ENCODE data around the gene SYNE2. TPM values are rescaled to one million over a fixed set of nuclear protein-coding genes. Genes with fewer than 3 reads are reported as not detected.

SYNE2 gene
- total and polyA plus RNA-seq, 4 donors: 12.0 to 79.9 (median 19.5) TPM

DNA sequence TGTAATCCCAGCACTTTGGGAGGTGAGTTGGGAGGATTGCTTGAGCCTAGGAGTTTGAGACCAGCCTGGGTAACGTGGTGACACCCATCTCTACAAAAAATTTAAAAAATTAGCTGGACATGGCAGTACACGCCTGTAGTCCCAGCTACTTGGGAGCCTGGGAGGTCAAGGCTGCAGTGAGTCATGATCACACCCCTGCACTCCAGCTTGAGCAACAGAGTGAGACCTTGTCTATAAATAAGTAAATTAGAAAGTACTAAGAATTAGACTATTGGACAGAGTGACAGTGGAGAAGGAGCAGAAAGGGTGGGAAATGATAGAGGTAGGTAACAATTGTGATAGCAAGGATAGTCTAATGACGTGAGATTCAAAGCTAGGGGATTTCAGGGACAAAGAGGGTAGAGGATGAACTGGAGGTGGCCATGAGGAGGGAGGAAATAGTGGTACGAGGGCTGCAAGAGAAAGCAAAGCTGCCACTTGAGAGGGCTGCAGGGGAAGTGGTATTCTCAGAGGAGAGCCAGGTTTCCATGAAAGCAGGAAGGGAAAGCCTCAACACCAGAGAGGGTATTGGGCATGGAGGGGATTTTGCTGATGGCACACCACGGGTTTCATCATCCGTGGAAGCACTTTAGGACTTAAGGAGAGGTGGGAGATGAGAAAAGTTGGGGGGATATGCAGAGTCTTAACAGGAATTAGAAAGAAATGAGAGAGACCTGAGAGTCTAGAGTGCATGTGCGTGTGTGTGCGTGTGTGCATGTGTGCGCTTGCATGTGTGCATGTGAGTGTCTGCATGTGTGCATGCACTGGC is 85.6 kb downstream of the SYNE2 start:
- TF ChIP-seq RXRA (IDR thresholded peaks at IDR 0.05) (no peak), SP1 (IDR thresholded peaks at IDR 0.05) (no peak), HNF4G (IDR thresholded peaks at IDR 0.05) (no peak), FOXA1 (IDR thresholded peaks at IDR 0.05) (no peak), TAF1 (conservative IDR thresholded peaks at IDR 0.05) (no peak)
- TF ChIP-seq, protein P1, sequence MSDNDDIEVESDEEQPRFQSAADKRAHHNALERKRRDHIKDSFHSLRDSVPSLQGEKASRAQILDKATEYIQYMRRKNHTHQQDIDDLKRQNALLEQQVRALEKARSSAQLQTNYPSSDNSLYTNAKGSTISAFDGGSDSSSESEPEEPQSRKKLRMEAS (IDR thresholded peaks at IDR 0.05): no peak
- Histone ChIP-seq H3K36me3 (ENCODE audit: control insufficient read depth in 4 of 4, insufficient read depth in 3 of 4, low read depth in 1 of 4, low read length in 3 of 4) (peaks cover 0 to 7% (median 5%) of the 10 kb centered on the region in 4 donors), H3K27me3 (ENCODE audit: control insufficient read depth in 4 of 4, insufficient read depth in 4 of 4, low read length in 3 of 4) (no peaks in the 10 kb centered on the region), H3K4me1 (ENCODE audit: control insufficient read depth in 4 of 4, insufficient read depth in 4 of 4, low read length in 3 of 4) (no peaks in the 10 kb centered on the region), H3K9me3 (ENCODE audit: control insufficient read depth in 4 of 4, low read length in 3 of 4) (no peaks in the 10 kb centered on the region), H3K9ac (ENCODE audit: low read depth in 1 of 2, low read length in 2 of 2) (no peak overlapping the region), H3K4me3 (ENCODE audit: low read depth in 1 of 3, low read length in 3 of 3) (no peak overlapping the region), H3K27ac (ENCODE audit: low read depth in 1 of 2, low read length in 2 of 2) (no peak overlapping the region)
- WGBS: 83% methylated on average over 9 of the region's 9 CpGs
- no peak for DNase-seq (ENCODE audit: low spot score)

DNA sequence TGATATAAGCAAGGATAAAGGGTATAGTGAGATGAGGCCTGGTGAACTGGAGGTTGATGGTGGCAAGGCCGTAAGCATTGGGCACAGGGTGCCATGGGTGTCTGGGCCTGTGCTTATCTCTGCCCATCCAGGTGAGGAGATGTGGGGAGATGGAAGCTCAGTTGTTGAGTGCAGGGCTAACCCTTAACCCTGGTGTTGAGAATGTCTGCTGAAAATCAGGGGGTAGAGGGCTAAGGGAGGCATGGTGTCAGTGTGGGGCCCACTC is 86.1 kb downstream of the SYNE2 start:
- Histone ChIP-seq H3K36me3 (ENCODE audit: control insufficient read depth in 4 of 4, insufficient read depth in 3 of 4, low read depth in 1 of 4, low read length in 3 of 4) (peaks cover 0 to 7% (median 5%) of the 10 kb centered on the region in 4 donors), H3K9me3 (ENCODE audit: control insufficient read depth in 4 of 4, low read length in 3 of 4) (no peaks in the 10 kb centered on the region), H3K4me1 (ENCODE audit: control insufficient read depth in 4 of 4, insufficient read depth in 4 of 4, low read length in 3 of 4) (no peaks in the 10 kb centered on the region), H3K27ac (ENCODE audit: low read depth in 1 of 2, low read length in 2 of 2) (no peak overlapping the region), H3K9ac (ENCODE audit: low read depth in 1 of 2, low read length in 2 of 2) (no peak overlapping the region), H3K27me3 (ENCODE audit: control insufficient read depth in 4 of 4, insufficient read depth in 4 of 4, low read length in 3 of 4) (no peaks in the 10 kb centered on the region), H3K4me3 (ENCODE audit: low read depth in 1 of 3, low read length in 3 of 3) (no peak overlapping the region)
- TF ChIP-seq, protein P2, sequence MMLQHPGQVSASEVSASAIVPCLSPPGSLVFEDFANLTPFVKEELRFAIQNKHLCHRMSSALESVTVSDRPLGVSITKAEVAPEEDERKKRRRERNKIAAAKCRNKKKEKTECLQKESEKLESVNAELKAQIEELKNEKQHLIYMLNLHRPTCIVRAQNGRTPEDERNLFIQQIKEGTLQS (IDR thresholded peaks at IDR 0.05): no peak
- TF ChIP-seq RAD21 (IDR thresholded peaks at IDR 0.05) (no peak), EGR1 (IDR thresholded peaks at IDR 0.05; ENCODE audit: low read depth in 2 of 2) (no peak), FOXA1 (IDR thresholded peaks at IDR 0.05) (no peak), HNF4G (IDR thresholded peaks at IDR 0.05) (no peak), GABPA (IDR thresholded peaks at IDR 0.05 in 1 of 2, conservative IDR thresholded peaks at IDR 0.05 in 1 of 2) (no peak), SP1 (IDR thresholded peaks at IDR 0.05) (no peak), YY1 (IDR thresholded peaks at IDR 0.05) (no peak)
- TF ChIP-seq, protein P1 (IDR thresholded peaks at IDR 0.05): no peak
- TF ChIP-seq, protein P3, sequence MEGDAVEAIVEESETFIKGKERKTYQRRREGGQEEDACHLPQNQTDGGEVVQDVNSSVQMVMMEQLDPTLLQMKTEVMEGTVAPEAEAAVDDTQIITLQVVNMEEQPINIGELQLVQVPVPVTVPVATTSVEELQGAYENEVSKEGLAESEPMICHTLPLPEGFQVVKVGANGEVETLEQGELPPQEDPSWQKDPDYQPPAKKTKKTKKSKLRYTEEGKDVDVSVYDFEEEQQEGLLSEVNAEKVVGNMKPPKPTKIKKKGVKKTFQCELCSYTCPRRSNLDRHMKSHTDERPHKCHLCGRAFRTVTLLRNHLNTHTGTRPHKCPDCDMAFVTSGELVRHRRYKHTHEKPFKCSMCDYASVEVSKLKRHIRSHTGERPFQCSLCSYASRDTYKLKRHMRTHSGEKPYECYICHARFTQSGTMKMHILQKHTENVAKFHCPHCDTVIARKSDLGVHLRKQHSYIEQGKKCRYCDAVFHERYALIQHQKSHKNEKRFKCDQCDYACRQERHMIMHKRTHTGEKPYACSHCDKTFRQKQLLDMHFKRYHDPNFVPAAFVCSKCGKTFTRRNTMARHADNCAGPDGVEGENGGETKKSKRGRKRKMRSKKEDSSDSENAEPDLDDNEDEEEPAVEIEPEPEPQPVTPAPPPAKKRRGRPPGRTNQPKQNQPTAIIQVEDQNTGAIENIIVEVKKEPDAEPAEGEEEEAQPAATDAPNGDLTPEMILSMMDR (IDR thresholded peaks at IDR 0.05; ENCODE audit: low read depth, low read length, missing input control): no peak
- TF ChIP-seq, protein P4, sequence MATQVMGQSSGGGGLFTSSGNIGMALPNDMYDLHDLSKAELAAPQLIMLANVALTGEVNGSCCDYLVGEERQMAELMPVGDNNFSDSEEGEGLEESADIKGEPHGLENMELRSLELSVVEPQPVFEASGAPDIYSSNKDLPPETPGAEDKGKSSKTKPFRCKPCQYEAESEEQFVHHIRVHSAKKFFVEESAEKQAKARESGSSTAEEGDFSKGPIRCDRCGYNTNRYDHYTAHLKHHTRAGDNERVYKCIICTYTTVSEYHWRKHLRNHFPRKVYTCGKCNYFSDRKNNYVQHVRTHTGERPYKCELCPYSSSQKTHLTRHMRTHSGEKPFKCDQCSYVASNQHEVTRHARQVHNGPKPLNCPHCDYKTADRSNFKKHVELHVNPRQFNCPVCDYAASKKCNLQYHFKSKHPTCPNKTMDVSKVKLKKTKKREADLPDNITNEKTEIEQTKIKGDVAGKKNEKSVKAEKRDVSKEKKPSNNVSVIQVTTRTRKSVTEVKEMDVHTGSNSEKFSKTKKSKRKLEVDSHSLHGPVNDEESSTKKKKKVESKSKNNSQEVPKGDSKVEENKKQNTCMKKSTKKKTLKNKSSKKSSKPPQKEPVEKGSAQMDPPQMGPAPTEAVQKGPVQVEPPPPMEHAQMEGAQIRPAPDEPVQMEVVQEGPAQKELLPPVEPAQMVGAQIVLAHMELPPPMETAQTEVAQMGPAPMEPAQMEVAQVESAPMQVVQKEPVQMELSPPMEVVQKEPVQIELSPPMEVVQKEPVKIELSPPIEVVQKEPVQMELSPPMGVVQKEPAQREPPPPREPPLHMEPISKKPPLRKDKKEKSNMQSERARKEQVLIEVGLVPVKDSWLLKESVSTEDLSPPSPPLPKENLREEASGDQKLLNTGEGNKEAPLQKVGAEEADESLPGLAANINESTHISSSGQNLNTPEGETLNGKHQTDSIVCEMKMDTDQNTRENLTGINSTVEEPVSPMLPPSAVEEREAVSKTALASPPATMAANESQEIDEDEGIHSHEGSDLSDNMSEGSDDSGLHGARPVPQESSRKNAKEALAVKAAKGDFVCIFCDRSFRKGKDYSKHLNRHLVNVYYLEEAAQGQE (IDR thresholded peaks at IDR 0.05): no peak
- TF ChIP-seq, protein P5, sequence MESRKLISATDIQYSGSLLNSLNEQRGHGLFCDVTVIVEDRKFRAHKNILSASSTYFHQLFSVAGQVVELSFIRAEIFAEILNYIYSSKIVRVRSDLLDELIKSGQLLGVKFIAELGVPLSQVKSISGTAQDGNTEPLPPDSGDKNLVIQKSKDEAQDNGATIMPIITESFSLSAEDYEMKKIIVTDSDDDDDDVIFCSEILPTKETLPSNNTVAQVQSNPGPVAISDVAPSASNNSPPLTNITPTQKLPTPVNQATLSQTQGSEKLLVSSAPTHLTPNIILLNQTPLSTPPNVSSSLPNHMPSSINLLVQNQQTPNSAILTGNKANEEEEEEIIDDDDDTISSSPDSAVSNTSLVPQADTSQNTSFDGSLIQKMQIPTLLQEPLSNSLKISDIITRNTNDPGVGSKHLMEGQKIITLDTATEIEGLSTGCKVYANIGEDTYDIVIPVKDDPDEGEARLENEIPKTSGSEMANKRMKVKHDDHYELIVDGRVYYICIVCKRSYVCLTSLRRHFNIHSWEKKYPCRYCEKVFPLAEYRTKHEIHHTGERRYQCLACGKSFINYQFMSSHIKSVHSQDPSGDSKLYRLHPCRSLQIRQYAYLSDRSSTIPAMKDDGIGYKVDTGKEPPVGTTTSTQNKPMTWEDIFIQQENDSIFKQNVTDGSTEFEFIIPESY (IDR thresholded peaks at IDR 0.05): no peak
- no peak for DNase-seq (ENCODE audit: low spot score)
- WGBS: 52% methylated on average over 1 of the region's 1 CpG

Measured in liver (tissue), 9 donors.